ENCODE data around the gene ADAMTS2.

ADAMTS2 gene

GRCh38 chr5:179311091-179311470 lies 34.2 kb downstream of the ADAMTS2 start:
- DNase-seq (ENCODE audit: low spot score) = no peak

GRCh38 chr5:179310439-179311090 lies 34.7 kb downstream of the ADAMTS2 start:
- DNase-seq (ENCODE audit: low spot score) = no peak

GRCh38 chr5:179309751-179310320 lies 35.4 kb downstream of the ADAMTS2 start:
- DNase-seq (ENCODE audit: low spot score) = no peak

GRCh38 chr5:179309383-179309670 lies 35.9 kb downstream of the ADAMTS2 start:
- no peak for DNase-seq (ENCODE audit: low spot score)

GRCh38 chr5:179308563-179309382 lies 36.5 kb downstream of the ADAMTS2 start:
- DNase-seq (ENCODE audit: low spot score) = no peak

GRCh38 chr5:179307931-179308471 lies 37.3 kb downstream of the ADAMTS2 start:
- DNase-seq (ENCODE audit: low spot score) = no peak

- DNase-seq (ENCODE audit: low spot score) = no peak
These were observed 38.1 kb downstream of the ADAMTS2 start for GRCh38 chr5:179307013-179307800.

GRCh38 chr5:179306191-179307012 lies 38.9 kb downstream of the ADAMTS2 start:
- DNase-seq (ENCODE audit: low spot score) = no peak

- DNase-seq (ENCODE audit: low spot score) = no peak
These were observed 40.4 kb downstream of the ADAMTS2 start for GRCh38 chr5:179304871-179305270.

GRCh38 chr5:179304466-179304865 lies 40.8 kb downstream of the ADAMTS2 start:
- no peak for DNase-seq (ENCODE audit: low spot score)

GRCh38 chr5:179303451-179304200 lies 41.6 kb downstream of the ADAMTS2 start:
- DNase-seq (ENCODE audit: low spot score) = no peak

GRCh38 chr5:179302499-179303185 lies 42.6 kb downstream of the ADAMTS2 start:
- DNase-seq (ENCODE audit: low spot score) = no peak

GRCh38 chr5:179301796-179302195 lies 43.5 kb downstream of the ADAMTS2 start:
- no peak for DNase-seq (ENCODE audit: low spot score)

- DNase-seq (ENCODE audit: low spot score) = no peak
These were observed 43.9 kb downstream of the ADAMTS2 start for GRCh38 chr5:179301376-179301775.

- no peak for DNase-seq (ENCODE audit: low spot score)
These were observed 44.6 kb downstream of the ADAMTS2 start for GRCh38 chr5:179300581-179301180.

GRCh38 chr5:179298181-179298993 lies 46.9 kb downstream of the ADAMTS2 start:
- DNase-seq (ENCODE audit: low spot score) = no peak

GRCh38 chr5:179297486-179298180 lies 47.6 kb downstream of the ADAMTS2 start:
- no peak for DNase-seq (ENCODE audit: low spot score)

GRCh38 chr5:179297026-179297425 lies 48.2 kb downstream of the ADAMTS2 start:
- no peak for DNase-seq (ENCODE audit: low spot score)

Measured in hematopoietic multipotent progenitor cell treated with erythropoietin and hydrocortisone succinate and interleukin-3 and kit ligand, for 15 days (in vitro differentiated cells).